T-helper 17 cell (primary cell): ENCODE results near the gene USP28. TPM values are rescaled to one million over a fixed set of nuclear protein-coding genes. Genes with fewer than 3 reads are reported as not detected.
A peak's percentile ranks its signal among the peaks of the same experiment; 100 is the strongest.
"Not testable (repeated sequence)": the region's sequence is repeated elsewhere in the genome, so short reads cannot be mapped to it uniquely, and the experiment has no call there.

Experiments
- ATAC-seq: fragments of 150-1000 bp; cut with Tn5 transposase; 2 replicates; pipeline ENCODE4 v1.10.0; 2021; ENCODE audit warnings: mild to moderate bottlenecking, moderate library complexity
- DNase-seq, 3 donors: peaks; one replicate each; pipeline versions ENCODE4 v3.0.0 to v3.0.0-alpha.2; 2020 to 2021
- H3K9me3 ChIP-seq: one replicate; pipeline ENCODE4 v1.7.0; 2013; ENCODE audit warnings: low read length, mild to moderate bottlenecking; ENCODE audit not compliant: control insufficient read depth, poor library complexity, severe bottlenecking
- H3K27ac Mint-ChIP-seq: one replicate; pipeline ENCODE4 v1.8.0; 2022; ENCODE audit warnings: mild to moderate bottlenecking, moderate library complexity, mixed read lengths
- H3K27me3 Mint-ChIP-seq: one replicate; pipeline ENCODE4 v1.8.0; 2022; ENCODE audit warnings: mixed read lengths
- H3K36me3 Mint-ChIP-seq: one replicate; pipeline ENCODE4 v1.8.0; 2022; ENCODE audit warnings: low read depth, mixed read lengths
- H3K4me1 Mint-ChIP-seq: one replicate; pipeline ENCODE4 v1.8.0; 2022; ENCODE audit warnings: mild to moderate bottlenecking, mixed read lengths
- H3K4me3 Mint-ChIP-seq: one replicate; pipeline ENCODE4 v1.8.0; 2022; ENCODE audit warnings: mild to moderate bottlenecking, moderate library complexity, mixed read lengths
- total RNA-seq, 4 donors: library from RNA in 2 of 4; stranded (reverse) in 2 of 4; gene quantifications; one replicate each; pipeline ENCODE4 v1.2.3 and lab custom pipeline; 2022 to 2026

USP28 gene
- total RNA-seq, 2 donors from 2014 or later = 11.8 to 14.2 TPM

- no peak overlapping the region for H3K4me3 Mint-ChIP-seq
- no peak for ATAC-seq
- H3K27me3 Mint-ChIP-seq = peaks cover 15% of the 10 kb centered on the region
- no peak for DNase-seq
- no peak overlapping the region for H3K27ac Mint-ChIP-seq
- no peaks in the 10 kb centered on the region for H3K9me3 ChIP-seq
- H3K4me1 Mint-ChIP-seq = peaks cover 13% of the 10 kb centered on the region
- H3K36me3 Mint-ChIP-seq = no peaks in the 10 kb centered on the region
These were observed 20.2 kb upstream of the USP28 start for GRCh38 chr11:113895367-113896155.

GRCh38 chr11:113894421-113894996, 19.1 kb upstream of the USP28 start:
- peaks cover 15% of the 10 kb centered on the region for H3K27me3 Mint-ChIP-seq
- H3K36me3 Mint-ChIP-seq = no peaks in the 10 kb centered on the region
- H3K4me3 Mint-ChIP-seq = no peak overlapping the region
- no peak for DNase-seq
- ATAC-seq = no peak
- no peaks in the 10 kb centered on the region for H3K9me3 ChIP-seq
- peaks cover 13% of the 10 kb centered on the region for H3K4me1 Mint-ChIP-seq
- no peak overlapping the region for H3K27ac Mint-ChIP-seq

GRCh38 chr11:113888848-113889247, 13.5 kb upstream of the USP28 start:
- no peak overlapping the region for H3K27ac Mint-ChIP-seq
- H3K27me3 Mint-ChIP-seq = peaks cover 8% of the 10 kb centered on the region
- no peak overlapping the region for H3K4me3 Mint-ChIP-seq
- DNase-seq (no peak), ATAC-seq (no peak)
- no peaks in the 10 kb centered on the region for H3K36me3 Mint-ChIP-seq
- no peaks in the 10 kb centered on the region for H3K4me1 Mint-ChIP-seq
- H3K9me3 ChIP-seq = no peaks in the 10 kb centered on the region

- Mint-ChIP-seq H3K27ac (no peak overlapping the region), H3K27me3 (peaks cover 8% of the 10 kb centered on the region), H3K36me3 (no peaks in the 10 kb centered on the region), H3K4me3 (no peak overlapping the region), H3K4me1 (no peaks in the 10 kb centered on the region)
- ATAC-seq (no peak), DNase-seq (no peak)
- no peaks in the 10 kb centered on the region for H3K9me3 ChIP-seq
These were observed 10.5 kb upstream of the USP28 start for GRCh38 chr11:113885897-113886296.

- H3K27me3 Mint-ChIP-seq = peaks cover 8% of the 10 kb centered on the region
- ATAC-seq = no peak
- DNase-seq = no peak
These were observed 9.0 kb upstream of the USP28 start for GRCh38 chr11:113884361-113884836.

GRCh38 chr11:113881856-113882255, 6.5 kb upstream of the USP28 start:
- DNase-seq (no peak), ATAC-seq (no peak)
- H3K4me1 Mint-ChIP-seq = peaks cover 7% of the 10 kb centered on the region
- H3K9me3 ChIP-seq = no peaks in the 10 kb centered on the region
- H3K27ac Mint-ChIP-seq = no peak overlapping the region
- peaks cover 5% of the 10 kb centered on the region for H3K27me3 Mint-ChIP-seq
- H3K4me3 Mint-ChIP-seq = no peak overlapping the region
- no peaks in the 10 kb centered on the region for H3K36me3 Mint-ChIP-seq

More at GRCh38 chr11:113884361-113884836, 9.0 kb upstream of the USP28 start:
- no peaks in the 10 kb centered on the region for H3K36me3 Mint-ChIP-seq
- H3K4me1 Mint-ChIP-seq = no peaks in the 10 kb centered on the region
- H3K4me3 Mint-ChIP-seq = no peak overlapping the region
- H3K27ac Mint-ChIP-seq = no peak overlapping the region
- H3K9me3 ChIP-seq = no peaks in the 10 kb centered on the region

- H3K27ac Mint-ChIP-seq = no peak overlapping the region
- no peak overlapping the region for H3K4me3 Mint-ChIP-seq
- DNase-seq = no peak
- H3K27me3 Mint-ChIP-seq = no peaks in the 10 kb centered on the region
- H3K36me3 Mint-ChIP-seq = no peaks in the 10 kb centered on the region
- no peaks in the 10 kb centered on the region for H3K9me3 ChIP-seq
- peaks cover 8% of the 10 kb centered on the region for H3K4me1 Mint-ChIP-seq
- ATAC-seq = no peak
These were observed 5.6 kb upstream of the USP28 start for GRCh38 chr11:113880971-113881370.

- H3K36me3 Mint-ChIP-seq, H3K27me3 Mint-ChIP-seq, DNase-seq, H3K27ac Mint-ChIP-seq, H3K4me3 Mint-ChIP-seq, ATAC-seq, H3K9me3 ChIP-seq: not testable (repeated sequence)
- H3K4me1 Mint-ChIP-seq = peaks cover 12% of the 10 kb centered on the region
These were observed 4.1 kb upstream of the USP28 start for GRCh38 chr11:113879446-113879845.

GRCh38 chr11:113877670-113878055, 2.3 kb upstream of the USP28 start:
- Mint-ChIP-seq H3K27me3 (no peaks in the 10 kb centered on the region), H3K4me3 (no peak overlapping the region), H3K4me1 (peaks cover 24% of the 10 kb centered on the region), H3K27ac (no peak overlapping the region), H3K36me3 (no peaks in the 10 kb centered on the region)
- ATAC-seq = no peak
- DNase-seq = no peak
- H3K9me3 ChIP-seq = no peaks in the 10 kb centered on the region

- Mint-ChIP-seq H3K27me3 (no peaks in the 10 kb centered on the region), H3K4me3 (peak overlapping the region; percentile 95), H3K36me3 (no peaks in the 10 kb centered on the region), H3K27ac (peak overlapping the region; percentile 93), H3K4me1 (peaks cover 27% of the 10 kb centered on the region)
- ATAC-seq (no peak), DNase-seq (no peak)
- no peaks in the 10 kb centered on the region for H3K9me3 ChIP-seq
These were observed 1.7 kb upstream of the USP28 start for GRCh38 chr11:113876798-113877669.

GRCh38 chr11:113876074-113876797, 864 bp upstream of the USP28 start:
- Mint-ChIP-seq H3K4me1 (peaks cover 27% of the 10 kb centered on the region), H3K27ac (peak overlapping the region; percentile 93), H3K36me3 (no peaks in the 10 kb centered on the region), H3K27me3 (no peaks in the 10 kb centered on the region), H3K4me3 (peak overlapping the region; percentile 95)
- DNase-seq = no peak
- no peaks in the 10 kb centered on the region for H3K9me3 ChIP-seq
- no peak for ATAC-seq

GRCh38 chr11:113874581-113875233, 665 bp downstream of the USP28 start:
- no peaks in the 10 kb centered on the region for H3K36me3 Mint-ChIP-seq
- H3K4me1 Mint-ChIP-seq = peaks cover 33% of the 10 kb centered on the region
- ATAC-seq = peak; percentile 57
- H3K27me3 Mint-ChIP-seq = no peaks in the 10 kb centered on the region
- peak overlapping the region; percentile 72 for H3K27ac Mint-ChIP-seq
- DNase-seq = no peak
- no peaks in the 10 kb centered on the region for H3K9me3 ChIP-seq
- peak overlapping the region; percentile 95 for H3K4me3 Mint-ChIP-seq
